Fibroblast of mammary gland (primary cell): ENCODE results near the gene SNTB2.
A peak's percentile ranks its signal among the peaks of the same experiment; 100 is the strongest.

ENCODE experiments used
- DNase-seq: peaks from one replicate; pipeline ENCODE4 v3.0.0-alpha.2; 2010; ENCODE audit warnings: low read depth
- H3K4me3 ChIP-seq: 2 replicates; pipeline ENCODE4 v1.5.1; 2011; ENCODE audit warnings: low read depth, mild to moderate bottlenecking, low read length, moderate library complexity; ENCODE audit not compliant: control insufficient read depth
- CTCF ChIP-seq: conservative IDR thresholded peaks from 2 replicates; pipeline ENCODE4 v1.5.1; 2011; ENCODE audit warnings: low read depth, low read length, inconsistent platforms; ENCODE audit not compliant: control insufficient read depth, insufficient read depth

SNTB2 gene

GRCh38 chr16:69324585-69325253 lies 137.8 kb downstream of the SNTB2 start:
- no peak overlapping the region for H3K4me3 ChIP-seq
- no peak for TF ChIP-seq CTCF
- no peak for DNase-seq

GRCh38 chr16:69325784-69326171 lies 138.8 kb downstream of the SNTB2 start:
- no peak for DNase-seq
- no peak for TF ChIP-seq CTCF
- no peak overlapping the region for H3K4me3 ChIP-seq

DNA sequence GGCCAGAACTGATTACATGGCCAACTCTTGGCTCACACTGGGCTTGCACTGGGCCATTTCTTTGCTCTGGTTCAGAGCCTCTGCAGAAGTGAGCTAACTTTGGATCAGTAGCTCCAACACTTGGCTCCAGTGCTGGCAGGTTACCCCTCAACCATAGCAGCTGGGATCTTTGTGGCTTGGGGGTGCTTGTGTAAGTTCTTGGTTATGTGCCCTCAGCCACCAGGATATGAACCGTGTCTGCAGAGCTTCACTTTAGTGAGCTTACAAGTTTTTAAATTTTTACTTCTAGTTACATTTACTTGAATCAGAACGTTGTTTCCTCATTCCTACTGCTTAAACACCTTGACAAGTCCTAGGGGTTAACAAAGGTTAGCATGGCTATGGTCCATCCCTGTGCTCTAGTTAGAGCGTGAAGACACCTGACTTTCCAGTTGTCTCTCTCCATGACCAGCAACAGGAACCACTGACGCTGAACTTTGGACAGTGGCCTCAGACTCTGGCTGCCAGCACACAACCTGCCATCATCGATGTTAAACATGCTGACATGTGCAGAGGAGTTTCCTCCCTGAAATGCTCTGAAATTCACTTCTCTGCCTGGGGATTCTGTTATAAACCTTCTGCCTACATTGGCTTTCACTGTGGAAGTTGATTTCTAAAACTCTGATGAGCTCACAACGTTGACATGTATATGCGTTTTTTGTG lies 139.4 kb downstream of the SNTB2 start:
- no peak overlapping the region for H3K4me3 ChIP-seq
- no peak for TF ChIP-seq CTCF
- peak; percentile 20 for DNase-seq

DNA sequence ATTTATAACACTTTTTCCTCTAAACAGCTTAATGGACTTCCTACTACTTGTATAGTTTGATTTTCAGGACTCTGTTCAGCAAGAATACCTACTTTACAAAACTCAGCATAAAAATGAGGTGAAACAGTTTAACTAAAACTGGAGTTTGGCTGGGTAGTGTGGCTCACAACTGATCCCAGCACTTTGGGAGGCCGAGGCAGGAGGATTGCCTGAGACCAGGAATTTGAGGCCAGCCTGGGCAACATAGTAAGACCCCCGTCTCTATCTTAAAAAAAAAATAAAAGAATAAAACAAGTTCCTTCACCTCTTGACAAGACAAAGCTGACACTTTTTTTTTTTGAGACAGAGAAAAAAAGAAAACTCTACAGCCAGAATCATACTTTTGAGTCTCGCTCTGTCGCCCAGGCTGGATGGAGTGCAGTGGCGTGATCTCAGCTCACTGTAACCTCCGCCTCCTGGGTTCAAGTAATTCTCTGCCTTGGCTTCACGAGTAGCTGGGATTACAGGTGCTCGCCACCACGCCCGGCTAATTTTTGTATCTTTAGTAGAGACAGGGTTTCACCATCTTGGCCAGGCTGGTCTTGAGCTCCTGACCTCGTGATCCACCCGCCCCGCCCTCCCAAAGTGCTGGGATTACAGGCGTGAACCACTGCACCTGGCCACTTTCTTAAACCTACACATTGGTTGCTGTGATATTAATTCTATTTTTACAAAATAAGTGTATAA lies 140.8 kb downstream of the SNTB2 start:
- TF ChIP-seq CTCF, result no peak
- no peak overlapping the region for H3K4me3 ChIP-seq
- no peak for DNase-seq

- DNase-seq, result peak; percentile 52
Measured at GRCh38 chr16:69328854-69329316, 141.9 kb downstream of the SNTB2 start.

More at GRCh38 chr16:69328854-69329316, 141.9 kb downstream of the SNTB2 start:
- peak overlapping the region; percentile 67 for H3K4me3 ChIP-seq
- no peak for TF ChIP-seq CTCF
